BE2C (cell line): ENCODE data around the gene FAM117A.
"Not testable (repeated sequence)": the region's sequence is repeated elsewhere in the genome, so short reads cannot be mapped to it uniquely, and the experiment has no call there.

ENCODE experiments used
- DNase-seq: peaks from one replicate; pipeline ENCODE4 v3.0.0-alpha.2; 2020
- H3K27me3 ChIP-seq: fragments of 250-450 bp; sonication (Bioruptor Pico); 2 replicates; pipeline ENCODE4 v1.5.1; 2020; ENCODE audit warnings: mild to moderate bottlenecking
- H3K36me3 ChIP-seq: fragments of 250-450 bp; sonication (Bioruptor Pico); 2 replicates; pipeline ENCODE4 v1.5.1; 2020; ENCODE audit warnings: mild to moderate bottlenecking
- H3K4me1 ChIP-seq: fragments of 250-450 bp; sonication (Bioruptor Pico); 2 replicates; pipeline ENCODE4 v1.5.1; 2020
- H3K4me3 ChIP-seq: 2 replicates; pipeline ENCODE4 v1.5.1; 2011; ENCODE audit warnings: low read depth, low read length
- H3K9me3 ChIP-seq: fragments of 250-450 bp; sonication (Bioruptor Pico); 2 replicates; pipeline ENCODE4 v1.5.1; 2020
- TF ChIP-seq, protein P1 (sequence below): IDR thresholded peaks from 2 replicates; pipeline ENCODE4 v1.5.1; 2012; ENCODE audit warnings: mild to moderate bottlenecking, low read depth, low read length

The FAM117A gene

DNA sequence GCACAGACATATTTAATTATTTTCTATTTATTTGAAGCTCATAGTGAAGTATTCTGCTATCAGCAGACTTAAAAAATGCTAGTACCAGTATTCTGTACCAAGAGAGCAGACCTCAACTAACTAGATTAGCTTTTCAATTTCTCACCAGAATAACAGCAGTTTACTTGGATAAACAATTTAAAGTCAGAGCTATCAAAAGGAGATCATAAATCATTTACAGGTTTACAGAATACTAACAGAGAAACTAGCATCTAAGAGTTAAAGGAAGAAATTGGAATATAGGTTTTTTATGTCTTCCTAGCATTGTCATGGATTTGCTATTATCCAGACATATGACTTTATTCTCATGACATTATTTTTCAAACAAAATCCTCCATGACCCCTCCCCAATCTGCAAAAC, 89.4 kb downstream of the FAM117A start:
- Histone ChIP-seq H3K9me3 (peaks cover 3% of the 10 kb centered on the region; the same call in 1 of the 2 replicates), H3K36me3 (peaks cover 3% of the 10 kb centered on the region; the same call in 1 of the 2 replicates), H3K4me3 (no peak overlapping the region), H3K27me3 (no peaks in the 10 kb centered on the region), H3K4me1 (no peaks in the 10 kb centered on the region; the same call in 1 of the 2 replicates)
- TF ChIP-seq, protein P1, sequence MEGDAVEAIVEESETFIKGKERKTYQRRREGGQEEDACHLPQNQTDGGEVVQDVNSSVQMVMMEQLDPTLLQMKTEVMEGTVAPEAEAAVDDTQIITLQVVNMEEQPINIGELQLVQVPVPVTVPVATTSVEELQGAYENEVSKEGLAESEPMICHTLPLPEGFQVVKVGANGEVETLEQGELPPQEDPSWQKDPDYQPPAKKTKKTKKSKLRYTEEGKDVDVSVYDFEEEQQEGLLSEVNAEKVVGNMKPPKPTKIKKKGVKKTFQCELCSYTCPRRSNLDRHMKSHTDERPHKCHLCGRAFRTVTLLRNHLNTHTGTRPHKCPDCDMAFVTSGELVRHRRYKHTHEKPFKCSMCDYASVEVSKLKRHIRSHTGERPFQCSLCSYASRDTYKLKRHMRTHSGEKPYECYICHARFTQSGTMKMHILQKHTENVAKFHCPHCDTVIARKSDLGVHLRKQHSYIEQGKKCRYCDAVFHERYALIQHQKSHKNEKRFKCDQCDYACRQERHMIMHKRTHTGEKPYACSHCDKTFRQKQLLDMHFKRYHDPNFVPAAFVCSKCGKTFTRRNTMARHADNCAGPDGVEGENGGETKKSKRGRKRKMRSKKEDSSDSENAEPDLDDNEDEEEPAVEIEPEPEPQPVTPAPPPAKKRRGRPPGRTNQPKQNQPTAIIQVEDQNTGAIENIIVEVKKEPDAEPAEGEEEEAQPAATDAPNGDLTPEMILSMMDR, result no peak
- no peak for DNase-seq

DNA sequence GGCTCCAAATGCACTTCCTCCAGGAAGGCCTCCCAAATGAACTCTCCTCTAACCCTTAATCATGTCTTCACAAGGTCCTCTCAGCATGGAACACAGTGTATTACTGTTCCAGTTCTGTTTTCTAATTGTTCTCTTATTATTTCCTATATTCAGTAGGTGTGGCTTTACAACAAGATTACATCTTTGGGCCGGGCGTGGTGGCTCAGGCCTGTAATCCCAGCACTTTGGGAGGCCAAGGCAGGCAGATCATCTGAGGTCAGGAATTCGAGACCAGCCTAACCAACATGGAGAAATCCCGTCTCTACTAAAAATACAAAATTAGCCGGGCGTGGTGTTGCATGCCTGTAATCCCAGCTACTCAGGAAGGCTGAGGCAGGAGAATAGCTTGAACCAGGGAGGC, 90.3 kb downstream of the FAM117A start:
- not testable (repeated sequence) for H3K9me3 ChIP-seq, H3K4me1 ChIP-seq, H3K36me3 ChIP-seq, H3K4me3 ChIP-seq, DNase-seq, H3K27me3 ChIP-seq

DNA sequence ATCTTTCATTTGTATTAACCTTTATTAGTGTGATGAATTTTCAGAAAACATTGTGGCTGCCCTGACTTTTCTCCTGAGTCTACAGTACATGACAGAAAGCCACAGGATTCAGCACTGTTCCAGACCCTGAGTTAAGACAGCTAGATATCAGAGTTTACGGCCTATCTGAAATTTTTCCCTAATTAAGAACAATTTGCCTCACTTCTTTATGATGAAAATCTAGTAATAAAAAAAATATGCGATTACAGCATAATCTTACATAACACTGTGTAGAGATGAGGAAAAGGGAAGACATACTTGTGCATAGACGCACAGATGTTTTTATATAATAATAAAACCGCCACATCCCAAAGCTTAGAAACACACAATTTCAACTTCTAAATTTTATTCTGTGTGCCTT, 93.3 kb downstream of the FAM117A start:
- Histone ChIP-seq H3K4me1 (no peaks in the 10 kb centered on the region), H3K27me3 (no peaks in the 10 kb centered on the region), H3K9me3 (no peaks in the 10 kb centered on the region), H3K36me3 (peaks cover 3% of the 10 kb centered on the region; the same call in 1 of the 2 replicates), H3K4me3 (no peak overlapping the region)
- TF ChIP-seq, protein P1, result no peak
- no peak for DNase-seq

DNA sequence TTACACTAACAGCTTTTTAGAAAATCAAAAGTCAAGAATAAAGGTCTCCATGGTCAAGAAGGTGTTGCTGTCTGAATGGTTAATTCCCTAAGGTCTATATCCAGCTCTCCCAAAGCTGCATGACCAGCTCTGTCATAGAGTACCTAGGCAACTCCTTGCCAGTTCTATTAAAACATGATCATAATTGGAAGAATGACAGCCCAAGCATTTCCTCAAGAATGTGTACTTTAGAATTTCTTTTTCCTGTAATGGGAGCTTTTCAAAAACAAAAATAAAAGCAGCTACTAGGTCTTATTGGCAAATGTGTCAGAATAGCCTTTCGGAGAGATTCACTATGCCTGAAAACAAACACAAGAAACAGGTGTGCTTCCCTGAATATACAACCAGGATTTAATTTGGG, 93.9 kb downstream of the FAM117A start:
- TF ChIP-seq, protein P1, result no peak
- H3K4me1 ChIP-seq, result no peaks in the 10 kb centered on the region
- no peak for DNase-seq

DNA sequence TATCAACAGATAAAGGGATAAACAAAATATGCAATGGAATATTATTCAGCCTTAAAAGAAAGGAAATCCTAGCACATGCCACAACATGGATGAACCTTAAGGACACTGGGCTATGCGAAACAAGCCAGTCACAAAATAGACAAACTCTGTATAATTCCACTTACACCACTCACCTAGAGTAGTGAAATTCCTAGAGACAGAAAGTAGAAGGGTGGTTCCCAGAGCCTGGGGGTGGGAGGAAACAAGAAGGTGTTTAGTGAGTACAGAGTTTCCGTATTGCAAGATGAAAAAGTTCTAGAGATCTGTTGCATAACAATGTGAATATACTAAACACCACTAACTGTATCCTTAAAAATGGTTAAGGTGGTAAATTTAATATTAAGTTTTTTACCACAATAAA, 96.1 kb downstream of the FAM117A start:
- TF ChIP-seq, protein P1, result no peak
- no peaks in the 10 kb centered on the region for H3K36me3 ChIP-seq

More for the DNA sequence above, 93.9 kb downstream of the FAM117A start:
- H3K9me3 ChIP-seq, result no peaks in the 10 kb centered on the region
- peaks cover 3% of the 10 kb centered on the region; the same call in 1 of the 2 replicates for H3K36me3 ChIP-seq
- H3K27me3 ChIP-seq, result no peaks in the 10 kb centered on the region
- H3K4me3 ChIP-seq, result no peak overlapping the region

DNA sequence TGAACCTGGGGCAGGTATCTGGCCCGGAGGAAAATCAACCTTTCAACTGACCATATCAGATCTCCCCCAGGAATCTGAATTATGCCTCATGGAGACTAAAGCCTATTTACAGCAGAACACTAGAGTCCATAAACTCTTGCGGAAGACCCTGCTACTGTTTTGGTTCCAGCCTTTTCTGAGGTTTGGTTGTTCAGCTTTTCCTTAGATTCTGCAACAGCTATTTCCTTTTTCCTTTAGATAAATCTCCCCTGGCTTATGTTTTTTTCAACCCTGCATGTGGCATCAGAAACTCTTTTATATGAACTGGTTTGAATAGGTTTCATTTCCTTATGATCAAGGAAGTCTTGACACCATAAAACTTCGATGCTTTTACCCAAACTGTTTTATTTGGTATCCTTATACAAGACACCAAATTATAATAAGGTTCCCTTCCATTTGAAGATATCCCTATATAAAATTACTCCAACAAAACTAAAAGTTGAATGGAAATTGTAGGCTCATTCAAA, 99.2 kb downstream of the FAM117A start:
- no peaks in the 10 kb centered on the region for H3K4me1 ChIP-seq
- H3K9me3 ChIP-seq, result no peaks in the 10 kb centered on the region
- H3K4me3 ChIP-seq, result no peak overlapping the region
- no peak for DNase-seq
- TF ChIP-seq, protein P1, result no peak
- H3K27me3 ChIP-seq, result no peaks in the 10 kb centered on the region
- no peaks in the 10 kb centered on the region for H3K36me3 ChIP-seq

More for the DNA sequence above, 96.1 kb downstream of the FAM117A start:
- DNase-seq, result no peak
- no peaks in the 10 kb centered on the region for H3K4me1 ChIP-seq
- H3K9me3 ChIP-seq, result no peaks in the 10 kb centered on the region
- no peaks in the 10 kb centered on the region for H3K27me3 ChIP-seq
- no peak overlapping the region for H3K4me3 ChIP-seq
